ENCODE results near the gene CD8B2.
"Not testable (repeated sequence)": the region's sequence is repeated elsewhere in the genome, so short reads cannot be mapped to it uniquely, and the experiment has no call there.

The CD8B2 gene

GRCh38 chr2:106510791-106511190 lies 23.6 kb downstream of the CD8B2 start:
- DNase-seq (ENCODE audit: insufficient read length, low spot score); FAIRE-seq: not testable (repeated sequence)

GRCh38 chr2:106511476-106511901 lies 24.3 kb downstream of the CD8B2 start:
- not testable (repeated sequence) for DNase-seq (ENCODE audit: insufficient read length, low spot score); FAIRE-seq

- not testable (repeated sequence) for FAIRE-seq; DNase-seq (ENCODE audit: insufficient read length, low spot score)
Measured at GRCh38 chr2:106511934-106512333, 24.8 kb downstream of the CD8B2 start.

GRCh38 chr2:106513391-106513790 lies 26.2 kb downstream of the CD8B2 start:
- not testable (repeated sequence) for DNase-seq (ENCODE audit: insufficient read length, low spot score); FAIRE-seq

- not testable (repeated sequence) for FAIRE-seq; DNase-seq (ENCODE audit: insufficient read length, low spot score)
Measured at GRCh38 chr2:106514827-106515226, 27.7 kb downstream of the CD8B2 start.

- FAIRE-seq (no peak), DNase-seq (ENCODE audit: insufficient read length, low spot score) (no peak)
- TF ChIP-seq TAF1 (IDR thresholded peaks at IDR 0.05; ENCODE audit: low read depth, low read length) (no peak), POLR2A (IDR thresholded peaks at IDR 0.05; ENCODE audit: low read depth, low read length) (no peak), PAX5 (IDR thresholded peaks at IDR 0.05; ENCODE audit: insufficient read depth, low read length, severe bottlenecking) (no peak), SPI1 (IDR thresholded peaks at IDR 0.05; ENCODE audit: low read depth, low read length) (no peak), POLR2AphosphoS5 (IDR thresholded peaks at IDR 0.05; ENCODE audit: low read depth, low read length) (no peak), POU2F2 (IDR thresholded peaks at IDR 0.05; ENCODE audit: low read depth, low read length) (no peak)
Measured at GRCh38 chr2:106516436-106516835, 29.3 kb downstream of the CD8B2 start.

- TF ChIP-seq POLR2AphosphoS5 (IDR thresholded peaks at IDR 0.05; ENCODE audit: low read depth, low read length) = no peak
- no peak for TF ChIP-seq TAF1 (IDR thresholded peaks at IDR 0.05; ENCODE audit: low read depth, low read length)
- no peak for TF ChIP-seq POU2F2 (IDR thresholded peaks at IDR 0.05; ENCODE audit: low read depth, low read length)
- no peak for TF ChIP-seq PAX5 (IDR thresholded peaks at IDR 0.05; ENCODE audit: insufficient read depth, low read length, severe bottlenecking)
- no peak for TF ChIP-seq POLR2A (IDR thresholded peaks at IDR 0.05; ENCODE audit: low read depth, low read length)
- TF ChIP-seq SPI1 (IDR thresholded peaks at IDR 0.05; ENCODE audit: low read depth, low read length) = no peak
- FAIRE-seq (no peak), DNase-seq (ENCODE audit: insufficient read length, low spot score) (no peak)
Measured at GRCh38 chr2:106516864-106517263, 29.7 kb downstream of the CD8B2 start.

GRCh38 chr2:106517329-106517728 lies 30.2 kb downstream of the CD8B2 start:
- TF ChIP-seq POLR2AphosphoS5 (IDR thresholded peaks at IDR 0.05; ENCODE audit: low read depth, low read length) (no peak), SPI1 (IDR thresholded peaks at IDR 0.05; ENCODE audit: low read depth, low read length) (no peak), TAF1 (IDR thresholded peaks at IDR 0.05; ENCODE audit: low read depth, low read length) (no peak), PAX5 (IDR thresholded peaks at IDR 0.05; ENCODE audit: insufficient read depth, low read length, severe bottlenecking) (no peak), POLR2A (IDR thresholded peaks at IDR 0.05; ENCODE audit: low read depth, low read length) (no peak), POU2F2 (IDR thresholded peaks at IDR 0.05; ENCODE audit: low read depth, low read length) (no peak)
- FAIRE-seq = no peak
- DNase-seq (ENCODE audit: insufficient read length, low spot score) = no peak

GRCh38 chr2:106519767-106520166 lies 32.6 kb downstream of the CD8B2 start:
- TF ChIP-seq POLR2AphosphoS5 (IDR thresholded peaks at IDR 0.05; ENCODE audit: low read depth, low read length) = no peak
- no peak for TF ChIP-seq PAX5 (IDR thresholded peaks at IDR 0.05; ENCODE audit: insufficient read depth, low read length, severe bottlenecking)
- TF ChIP-seq TAF1 (IDR thresholded peaks at IDR 0.05; ENCODE audit: low read depth, low read length) = no peak
- TF ChIP-seq POU2F2 (IDR thresholded peaks at IDR 0.05; ENCODE audit: low read depth, low read length) = no peak
- no peak for TF ChIP-seq POLR2A (IDR thresholded peaks at IDR 0.05; ENCODE audit: low read depth, low read length)
- no peak for TF ChIP-seq SPI1 (IDR thresholded peaks at IDR 0.05; ENCODE audit: low read depth, low read length)
- FAIRE-seq = no peak
- DNase-seq (ENCODE audit: insufficient read length, low spot score) = no peak

GRCh38 chr2:106521016-106521415 lies 33.9 kb downstream of the CD8B2 start:
- DNase-seq (ENCODE audit: insufficient read length, low spot score) (no peak), FAIRE-seq (no peak)
- no peak for TF ChIP-seq POU2F2 (IDR thresholded peaks at IDR 0.05; ENCODE audit: low read depth, low read length)
- TF ChIP-seq SPI1 (IDR thresholded peaks at IDR 0.05; ENCODE audit: low read depth, low read length) = no peak
- no peak for TF ChIP-seq POLR2AphosphoS5 (IDR thresholded peaks at IDR 0.05; ENCODE audit: low read depth, low read length)
- TF ChIP-seq TAF1 (IDR thresholded peaks at IDR 0.05; ENCODE audit: low read depth, low read length) = no peak
- TF ChIP-seq POLR2A (IDR thresholded peaks at IDR 0.05; ENCODE audit: low read depth, low read length) = no peak
- no peak for TF ChIP-seq PAX5 (IDR thresholded peaks at IDR 0.05; ENCODE audit: insufficient read depth, low read length, severe bottlenecking)

- TF ChIP-seq POLR2AphosphoS5 (IDR thresholded peaks at IDR 0.05; ENCODE audit: low read depth, low read length) (no peak), POU2F2 (IDR thresholded peaks at IDR 0.05; ENCODE audit: low read depth, low read length) (no peak), POLR2A (IDR thresholded peaks at IDR 0.05; ENCODE audit: low read depth, low read length) (no peak), SPI1 (IDR thresholded peaks at IDR 0.05; ENCODE audit: low read depth, low read length) (no peak), TAF1 (IDR thresholded peaks at IDR 0.05; ENCODE audit: low read depth, low read length) (no peak), PAX5 (IDR thresholded peaks at IDR 0.05; ENCODE audit: insufficient read depth, low read length, severe bottlenecking) (no peak)
- DNase-seq (ENCODE audit: insufficient read length, low spot score) = no peak
- FAIRE-seq = no peak
Measured at GRCh38 chr2:106523976-106524665, 37.0 kb downstream of the CD8B2 start.

All from GM12891 (cell line).